Hepatocyte (in vitro differentiated cells): Measurements from ENCODE around the gene ING5. TPM values are rescaled to one million over a fixed set of nuclear protein-coding genes. Genes with fewer than 3 reads are reported as not detected.

Source experiments
- DNase-seq: peaks from one replicate; pipeline ENCODE4 v3.0.0-alpha.2; 2016; ENCODE audit warnings: low spot score
- H2AFZ ChIP-seq: fragments of 200-600 bp; sonication (generic); 2 replicates; pipeline ENCODE4 v1.6.0; 2016; ENCODE audit warnings: antibody characterized with exemption, mild to moderate bottlenecking
- H3K27ac ChIP-seq: fragments of 200-600 bp; sonication (generic); 2 replicates; pipeline ENCODE4 v1.5.1; 2016; ENCODE audit warnings: mild to moderate bottlenecking
- H3K27me3 ChIP-seq: fragments of 200-600 bp; sonication (generic); 2 replicates; pipeline ENCODE4 v1.6.1; 2016
- H3K36me3 ChIP-seq: fragments of 200-600 bp; sonication (generic); replicated peaks from 2 replicates; pipeline ENCODE4 v1.5.1; 2016; ENCODE audit warnings: low read depth; ENCODE audit not compliant: insufficient read depth
- H3K4me1 ChIP-seq: fragments of 200-600 bp; sonication (generic); 2 replicates; pipeline ENCODE4 v1.5.1; 2016; ENCODE audit warnings: mild to moderate bottlenecking, moderate library complexity; ENCODE audit not compliant: insufficient read depth
- H3K4me2 ChIP-seq: fragments of 200-600 bp; sonication (generic); 2 replicates; pipeline ENCODE4 v1.6.0; 2016
- H3K4me3 ChIP-seq: fragments of 200-600 bp; sonication (generic); 2 replicates; pipeline ENCODE4 v1.5.1; 2016; ENCODE audit warnings: mild to moderate bottlenecking
- H3K79me2 ChIP-seq: fragments of 200-600 bp; sonication (generic); 2 replicates; pipeline ENCODE4 v1.6.0; 2017; ENCODE audit warnings: mild to moderate bottlenecking
- H3K9me2 ChIP-seq: fragments of 200-600 bp; sonication (generic); replicated peaks from 2 replicates; pipeline ENCODE4 v1.6.0; 2017; ENCODE audit warnings: mild to moderate bottlenecking; ENCODE audit not compliant: insufficient read depth
- H3K9me3 ChIP-seq: fragments of 200-600 bp; sonication (generic); 2 replicates; pipeline ENCODE4 v1.5.1; 2016; ENCODE audit warnings: low read depth, mild to moderate bottlenecking
- H4K20me1 ChIP-seq: fragments of 200-600 bp; sonication (generic); 2 replicates; pipeline ENCODE4 v1.6.0; 2016; ENCODE audit warnings: mild to moderate bottlenecking; ENCODE audit not compliant: insufficient read depth, poor library complexity, severe bottlenecking
- EZH2 ChIP-seq: fragments of 200-600 bp; sonication (generic); IDR thresholded peaks from 2 replicates; pipeline ENCODE4 v1.6.1; 2016; ENCODE audit warnings: antibody characterized with exemption, mild to moderate bottlenecking, borderline replicate concordance
- EZH2phosphoT487 ChIP-seq: fragments of 200-600 bp; sonication (generic); IDR thresholded peaks from one replicate; pipeline ENCODE4 v1.6.1; 2018; ENCODE audit warnings: antibody characterized with exemption, mild to moderate bottlenecking, low read depth, moderate library complexity; ENCODE audit not compliant: unreplicated experiment, severe bottlenecking
- WGBS: methylation state at CpG from one replicate; pipeline ENCODE4 v1.1.6; 2016; ENCODE audit warnings: low lambda C conversion rate; ENCODE audit errors: missing lambda C conversion rate; 5-methylcytosine and 5-hydroxymethylcytosine counted together
- polyA plus RNA-seq: library from polyadenylated mRNA; unstranded; fragments of >200 nt; fragmentation: Nextera tagmentation; extraction: Ambion mirVana; gene quantifications from 2 replicates; pipeline ENCODE4 v1.2.1, GENCODE V29; 2016
- total RNA-seq: library from RNA; depleted of rRNA; stranded (reverse); fragments of >200 nt; gene quantifications from 2 replicates; pipeline ENCODE4 v1.2.3, GENCODE V29; 2014
- TF ChIP-seq, protein P1 (sequence below): fragments of 200-600 bp; sonication (generic); IDR thresholded peaks from 2 replicates; pipeline ENCODE4 v1.5.1; 2016; ENCODE audit warnings: antibody characterized with exemption, mild to moderate bottlenecking; ENCODE audit not compliant: poor library complexity

ING5 gene
- total RNA-seq (17.5 and 33.4 TPM in 2 replicates), polyA plus RNA-seq (27.6 and 28.9 TPM in 2 replicates)

GRCh38 chr2:241701399-241702154 is at the start of gene ING5:
ING5 (plus strand) TSS chr2:241702039; CDS start chr2:241702066, 27 bp downstream.
- Histone ChIP-seq H3K4me3 (peak within 1 kb of the TSS; percentile 96), H3K27me3 (no peaks in the 10 kb centered on the region), H3K4me1 (peaks cover 13% of the 10 kb centered on the region), H2AFZ (peak within 1 kb of the TSS; percentile 67), H3K9me3 (no peaks in the 10 kb centered on the region), H3K79me2 (peaks cover 34% of the 10 kb centered on the region), H3K4me2 (peak within 1 kb of the TSS; percentile 96), H3K9me2 (no peaks in the 10 kb centered on the region), H3K27ac (peak within 1 kb of the TSS; percentile 97), H4K20me1 (peaks cover 8% of the 10 kb centered on the region), H3K36me3 (no peaks in the 10 kb centered on the region)
- 0% methylated on average over 22 of the region's 96 CpGs for WGBS
- peak; percentile 98 for DNase-seq
- TF ChIP-seq EZH2phosphoT487: no peak
- TF ChIP-seq, protein P1, sequence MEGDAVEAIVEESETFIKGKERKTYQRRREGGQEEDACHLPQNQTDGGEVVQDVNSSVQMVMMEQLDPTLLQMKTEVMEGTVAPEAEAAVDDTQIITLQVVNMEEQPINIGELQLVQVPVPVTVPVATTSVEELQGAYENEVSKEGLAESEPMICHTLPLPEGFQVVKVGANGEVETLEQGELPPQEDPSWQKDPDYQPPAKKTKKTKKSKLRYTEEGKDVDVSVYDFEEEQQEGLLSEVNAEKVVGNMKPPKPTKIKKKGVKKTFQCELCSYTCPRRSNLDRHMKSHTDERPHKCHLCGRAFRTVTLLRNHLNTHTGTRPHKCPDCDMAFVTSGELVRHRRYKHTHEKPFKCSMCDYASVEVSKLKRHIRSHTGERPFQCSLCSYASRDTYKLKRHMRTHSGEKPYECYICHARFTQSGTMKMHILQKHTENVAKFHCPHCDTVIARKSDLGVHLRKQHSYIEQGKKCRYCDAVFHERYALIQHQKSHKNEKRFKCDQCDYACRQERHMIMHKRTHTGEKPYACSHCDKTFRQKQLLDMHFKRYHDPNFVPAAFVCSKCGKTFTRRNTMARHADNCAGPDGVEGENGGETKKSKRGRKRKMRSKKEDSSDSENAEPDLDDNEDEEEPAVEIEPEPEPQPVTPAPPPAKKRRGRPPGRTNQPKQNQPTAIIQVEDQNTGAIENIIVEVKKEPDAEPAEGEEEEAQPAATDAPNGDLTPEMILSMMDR: no peak
- no peak for TF ChIP-seq EZH2

DNA sequence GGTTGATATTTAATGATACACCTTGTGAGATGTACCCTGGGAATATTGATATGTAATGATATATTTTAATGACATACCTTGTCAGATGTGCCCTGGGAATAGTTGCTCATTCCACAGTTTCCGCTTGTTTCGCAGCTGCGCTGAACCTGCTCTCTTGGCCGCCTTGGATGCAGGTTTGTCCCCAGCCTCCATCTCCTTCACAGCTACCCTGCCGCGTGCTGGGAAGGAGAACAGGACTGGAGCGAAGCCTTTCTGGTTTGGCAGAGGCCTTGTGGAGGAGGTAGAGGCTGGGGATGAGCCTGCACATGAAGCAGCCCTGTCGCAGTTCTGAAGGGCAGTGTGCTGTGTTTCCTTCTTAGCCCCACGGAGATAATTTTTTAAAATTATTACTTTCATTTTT is 49.7 kb upstream of the ING5 start:
- no peak overlapping the region for H3K4me2 ChIP-seq
- no peaks in the 10 kb centered on the region for H3K36me3 ChIP-seq
- H3K27ac ChIP-seq: no peak overlapping the region
- H2AFZ ChIP-seq: no peak overlapping the region
- peaks cover 34% of the 10 kb centered on the region for H3K79me2 ChIP-seq
- TF ChIP-seq EZH2 (no peak), EZH2phosphoT487 (no peak)
- TF ChIP-seq, protein P1: no peak
- H3K4me1 ChIP-seq: no peaks in the 10 kb centered on the region
- H3K4me3 ChIP-seq: no peak overlapping the region
- WGBS: 99% methylated on average over 9 of the region's 9 CpGs
- H3K9me2 ChIP-seq: no peaks in the 10 kb centered on the region
- peaks cover 14% of the 10 kb centered on the region for H4K20me1 ChIP-seq
- H3K9me3 ChIP-seq: no peaks in the 10 kb centered on the region
- no peak for DNase-seq
- no peaks in the 10 kb centered on the region for H3K27me3 ChIP-seq

GRCh38 chr2:241652722-241653121 is 49.1 kb upstream of the ING5 start:
- no peaks in the 10 kb centered on the region for H3K9me2 ChIP-seq
- TF ChIP-seq, protein P1: no peak
- no peak for TF ChIP-seq EZH2
- TF ChIP-seq EZH2phosphoT487: no peak
- H3K4me3 ChIP-seq: no peak overlapping the region
- peaks cover 28% of the 10 kb centered on the region for H3K79me2 ChIP-seq
- no peak for DNase-seq
- no peak overlapping the region for H3K4me2 ChIP-seq
- no peaks in the 10 kb centered on the region for H3K4me1 ChIP-seq
- peaks cover 14% of the 10 kb centered on the region for H4K20me1 ChIP-seq
- H3K27me3 ChIP-seq: no peaks in the 10 kb centered on the region
- H2AFZ ChIP-seq: no peak overlapping the region
- H3K27ac ChIP-seq: no peak overlapping the region
- H3K9me3 ChIP-seq: no peaks in the 10 kb centered on the region
- over 99% methylated on average over 9 of the region's 9 CpGs for WGBS
- no peaks in the 10 kb centered on the region for H3K36me3 ChIP-seq
